H9 (cell line): ENCODE data around the gene ATXN10. TPM values are rescaled to one million over a fixed set of nuclear protein-coding genes. Genes with fewer than 3 reads are reported as not detected.
A peak's percentile ranks its signal among the peaks of the same experiment; 100 is the strongest.

Source experiments
- DNase-seq: peaks from one replicate; pipeline ENCODE4 v3.0.0-alpha.2; 2017
- H2AFZ ChIP-seq: one replicate; pipeline ENCODE4 v1.6.1; 2013; ENCODE audit warnings: mild to moderate bottlenecking, low read length, control low read depth, moderate library complexity
- H2AK5ac ChIP-seq: 2 replicates; pipeline ENCODE4 v1.6.1; 2013; ENCODE audit warnings: low read length, control low read depth, mixed read lengths; ENCODE audit not compliant: insufficient read length
- H2BK120ac ChIP-seq: one replicate; pipeline ENCODE4 v1.6.1; 2013; ENCODE audit warnings: low read depth, mild to moderate bottlenecking, low read length, control low read depth, inconsistent platforms; ENCODE audit not compliant: poor library complexity, severe bottlenecking
- H2BK12ac ChIP-seq: 2 replicates; pipeline ENCODE4 v1.6.1; 2013; ENCODE audit warnings: low read length, control low read depth, mixed read lengths, low read depth; ENCODE audit not compliant: insufficient read length
- H2BK15ac ChIP-seq: 2 replicates; pipeline ENCODE4 v1.6.1; 2013; ENCODE audit warnings: low read depth, low read length, control low read depth
- H2BK20ac ChIP-seq: one replicate; pipeline ENCODE4 v1.6.1; 2013; ENCODE audit warnings: low read depth, mild to moderate bottlenecking, low read length, control low read depth, inconsistent platforms; ENCODE audit not compliant: poor library complexity, severe bottlenecking
- H2BK5ac ChIP-seq: 2 replicates; pipeline ENCODE4 v1.6.1; 2013; ENCODE audit warnings: low read length, control low read depth, mixed read lengths; ENCODE audit not compliant: insufficient read length
- H3K14ac ChIP-seq: 2 replicates; pipeline ENCODE4 v1.6.1; 2013; ENCODE audit warnings: low read length, control low read depth; ENCODE audit not compliant: insufficient read depth
- H3K18ac ChIP-seq: 2 replicates; pipeline ENCODE4 v1.6.1; 2013; ENCODE audit warnings: low read depth, mild to moderate bottlenecking, mixed read lengths, low read length, control low read depth; ENCODE audit not compliant: insufficient read length
- H3K23ac ChIP-seq: 2 replicates; pipeline ENCODE4 v1.6.1; 2013; ENCODE audit warnings: low read length, control low read depth, mixed read lengths, low read depth; ENCODE audit not compliant: insufficient read length
- H3K23me2 ChIP-seq: 2 replicates; pipeline ENCODE4 v1.6.1; 2013; ENCODE audit warnings: low read depth, mild to moderate bottlenecking, mixed read lengths, low read length, control low read depth; ENCODE audit not compliant: insufficient read length, poor library complexity, severe bottlenecking
- H3K27ac ChIP-seq: 2 replicates; pipeline ENCODE4 v1.5.1; 2013; ENCODE audit warnings: low read length, control low read depth, mixed read lengths, low read depth; ENCODE audit not compliant: insufficient read length
- H3K27me3 ChIP-seq: 2 replicates; pipeline ENCODE4 v1.6.1; 2013; ENCODE audit warnings: low read length, control low read depth, inconsistent platforms; ENCODE audit not compliant: insufficient read depth
- H3K4ac ChIP-seq: 2 replicates; pipeline ENCODE4 v1.6.1; 2013; ENCODE audit warnings: low read depth, mild to moderate bottlenecking, control low read depth, inconsistent platforms, low read length, moderate library complexity
- H3K4me1 ChIP-seq: 2 replicates; pipeline ENCODE4 v1.6.1; 2013; ENCODE audit warnings: low read length, control low read depth, inconsistent platforms; ENCODE audit not compliant: insufficient read depth
- H3K4me2 ChIP-seq: 2 replicates; pipeline ENCODE4 v1.6.1; 2013; ENCODE audit warnings: low read length, control low read depth, mixed read lengths; ENCODE audit not compliant: insufficient read length, insufficient read depth
- H3K56ac ChIP-seq: 2 replicates; pipeline ENCODE4 v1.6.1; 2013; ENCODE audit warnings: low read depth, mild to moderate bottlenecking, mixed read lengths, low read length, control low read depth; ENCODE audit not compliant: insufficient read length
- H3K79me1 ChIP-seq: 2 replicates; pipeline ENCODE4 v1.6.1; 2013; ENCODE audit warnings: low read depth, mild to moderate bottlenecking, moderate library complexity, low read length, control low read depth, inconsistent platforms; ENCODE audit not compliant: insufficient read depth, poor library complexity, severe bottlenecking
- H3K79me2 ChIP-seq: 2 replicates; pipeline ENCODE4 v1.6.1; 2013; ENCODE audit warnings: low read length, control low read depth, inconsistent platforms; ENCODE audit not compliant: insufficient read depth
- H3K9ac ChIP-seq: 2 replicates; pipeline ENCODE4 v1.6.1; 2013; ENCODE audit warnings: low read length, control low read depth, mixed read lengths; ENCODE audit not compliant: insufficient read length; ENCODE audit errors: extremely low read depth
- H3K9me3 ChIP-seq: one replicate; pipeline ENCODE4 v1.6.1; 2013; ENCODE audit warnings: low read depth, low read length, inconsistent platforms; ENCODE audit not compliant: control insufficient read depth
- H3T11ph ChIP-seq: one replicate; pipeline ENCODE4 v1.6.1; 2013; ENCODE audit warnings: mild to moderate bottlenecking, low read length, control low read depth, inconsistent platforms
- H4K20me1 ChIP-seq: one replicate; pipeline ENCODE4 v1.6.1; 2013; ENCODE audit not compliant: control insufficient read depth, insufficient read length, insufficient read depth
- H4K5ac ChIP-seq: 2 replicates; pipeline ENCODE4 v1.6.1; 2013; ENCODE audit warnings: low read depth, mild to moderate bottlenecking, mixed read lengths, low read length, control low read depth; ENCODE audit not compliant: insufficient read length
- H4K8ac ChIP-seq: replicated peaks from 2 replicates; pipeline ENCODE4 v1.6.1; 2013; ENCODE audit warnings: low read length, control low read depth, mixed read lengths, low read depth; ENCODE audit not compliant: insufficient read length
- H4K91ac ChIP-seq: 2 replicates; pipeline ENCODE4 v1.6.1; 2013; ENCODE audit warnings: low read depth, mild to moderate bottlenecking, moderate library complexity, mixed read lengths, low read length, control low read depth; ENCODE audit not compliant: insufficient read length
- H3K27ac Mint-ChIP-seq, 3 experiments: 2 replicates in 2 of 3; 3 replicates in 1 of 3; pipeline ENCODE4 v1.8.0; 2020 to 2021; ENCODE audit warnings: mixed read lengths in 3 of 3, mild to moderate bottlenecking in 1 of 3, moderate library complexity in 1 of 3
- H3K27me3 Mint-ChIP-seq: 2 replicates; pipeline ENCODE4 v1.8.0; 2021; ENCODE audit warnings: low read depth, mild to moderate bottlenecking, moderate library complexity, mixed read lengths
- H3K36me3 Mint-ChIP-seq, 3 experiments: 2 replicates in 2 of 3; 3 replicates in 1 of 3; pipeline ENCODE4 v1.8.0; 2020 to 2021; ENCODE audit warnings: low read depth in 3 of 3, mixed read lengths in 3 of 3; ENCODE audit not compliant: insufficient read depth in 1 of 3
- H3K4me1 Mint-ChIP-seq, 2 experiments: 2 replicates each; pipeline ENCODE4 v1.8.0; 2020; ENCODE audit warnings: mixed read lengths in 2 of 2
- H3K4me3 Mint-ChIP-seq, 2 experiments: 2 replicates in 1 of 2; 3 replicates in 1 of 2; pipeline ENCODE4 v1.8.0; 2020 to 2021; ENCODE audit warnings: mild to moderate bottlenecking in 2 of 2, mixed read lengths in 2 of 2, moderate library complexity in 1 of 2
- H3K9me3 Mint-ChIP-seq, 2 experiments: 2 replicates in 1 of 2; 3 replicates in 1 of 2; pipeline ENCODE4 v1.8.0; 2020; ENCODE audit warnings: mild to moderate bottlenecking in 2 of 2, mixed read lengths in 2 of 2, moderate library complexity in 1 of 2
- CTCF ChIP-seq: fragments of 200-600 bp; sonication (generic); conservative IDR thresholded peaks from 3 replicates; pipeline ENCODE4 v1.8.0; 2021; ENCODE audit warnings: antibody characterized with exemption, mild to moderate bottlenecking
- WGBS: extraction: QIAGEN DNeasy Blood & Tissue Kit; methylation state at CpG from one replicate; pipeline ENCODE4 v1.1.7; 2013; ENCODE audit warnings: missing lambda C conversion rate, low lambda C conversion rate, mixed read lengths; ENCODE audit not compliant: insufficient read length; ENCODE audit errors: extremely low coverage; 5-methylcytosine and 5-hydroxymethylcytosine counted together
- total RNA-seq: library from RNA; stranded (reverse); gene quantifications from 2 replicates; pipeline ENCODE4 v1.2.1, GENCODE V29; 2021

ATXN10 gene
- total RNA-seq, 1 experiment from 2014 or later = 210 TPM

GRCh38 chr22:45743687-45744086, 72.1 kb downstream of the ATXN10 start:
- Mint-ChIP-seq H3K4me1 (peaks cover 6 to 9% of the 10 kb centered on the region in 2 experiments), H3K27me3 (no peaks in the 10 kb centered on the region), H3K27ac (peak overlapping the region in 2 of 3 experiments; percentile 17 to 51; a peak in 1 of 7 replicates), H3K36me3 (peaks cover 22 to 47% (median 41%) of the 10 kb centered on the region in 3 experiments; a peak in 6 of 7 replicates), H3K4me3 (no peak overlapping the region), H3K9me3 (no peaks in the 10 kb centered on the region)
- no peaks in the 10 kb centered on the region; the same call in 1 of the 2 replicates for H3K79me2 ChIP-seq
- H2BK20ac ChIP-seq = no peak overlapping the region
- no peak overlapping the region for H4K5ac ChIP-seq
- H2AFZ ChIP-seq = no peak overlapping the region
- no peak overlapping the region for H3K18ac ChIP-seq
- H3K9me3 ChIP-seq = no peaks in the 10 kb centered on the region
- H2BK15ac ChIP-seq = no peak overlapping the region
- no peak overlapping the region for H4K91ac ChIP-seq
- no peaks in the 10 kb centered on the region for H3K27me3 ChIP-seq
- no peaks in the 10 kb centered on the region for H3K23me2 ChIP-seq
- H2BK120ac ChIP-seq = no peak overlapping the region
- H3K23ac ChIP-seq = no peak overlapping the region
- H3T11ph ChIP-seq = no peak overlapping the region
- no peak overlapping the region for H2AK5ac ChIP-seq
- DNase-seq = no peak
- H3K4ac ChIP-seq = no peak overlapping the region
- H3K9ac ChIP-seq = no peak overlapping the region
- no peaks in the 10 kb centered on the region for H4K20me1 ChIP-seq
- H4K8ac ChIP-seq = no peak overlapping the region
- H2BK12ac ChIP-seq = no peak overlapping the region
- no peak overlapping the region for H2BK5ac ChIP-seq
- no CpG with 5 or more reads among the region's 1 CpG for WGBS
- H3K79me1 ChIP-seq = peaks cover 4% of the 10 kb centered on the region
- no peak for TF ChIP-seq CTCF
- no peak overlapping the region for H3K56ac ChIP-seq
- H3K27ac ChIP-seq = no peak overlapping the region
- H3K4me2 ChIP-seq = no peak overlapping the region
- no peaks in the 10 kb centered on the region for H3K4me1 ChIP-seq
- H3K14ac ChIP-seq = no peak overlapping the region
